ENCODE measurements around the gene TNS2.

- TF ChIP-seq CTCF (conservative IDR thresholded peaks at IDR 0.05): no peak
- TF ChIP-seq EZH2 (IDR thresholded peaks at IDR 0.05; ENCODE audit: low read depth): no peak
Observed at GRCh38 chr12:53012928-53013327, 36.9 kb upstream of the TNS2 start.

All from PC-9 (cell line).